Measurements from ENCODE around the gene TSPY2. TPM values are rescaled to one million over a fixed set of nuclear protein-coding genes. Genes with fewer than 3 reads are reported as not detected.
"Not testable (repeated sequence)": the region's sequence is repeated elsewhere in the genome, so short reads cannot be mapped to it uniquely, and the experiment has no call there.

TSPY2 gene
- total RNA-seq: not detected

- not testable (repeated sequence) for H3K36me3 ChIP-seq, H3K27ac ChIP-seq, H3K27me3 ChIP-seq, H3K9me3 ChIP-seq, H3K4me1 ChIP-seq, ATAC-seq, H3K4me3 ChIP-seq
- WGBS, 2 donors (ENCODE audit: low coverage in 1 of 2): no CpG with 5 or more reads among the region's 27 CpGs
These were observed at the start of gene TSPY2 for GRCh38 chrY:6245923-6246322. Gene TSPY2, plus strand, starts transcription at chrY:6246223. Its CDS starts 46 bp downstream, at chrY:6246269.

- not testable (repeated sequence) for H3K4me1 ChIP-seq, H3K4me3 ChIP-seq, ATAC-seq, H3K9me3 ChIP-seq, H3K27me3 ChIP-seq, H3K27ac ChIP-seq, H3K36me3 ChIP-seq
These were observed 36.5 kb upstream of the TSPY2 start for GRCh38 chrY:6209565-6209964.

- ATAC-seq, H3K9me3 ChIP-seq, H3K4me1 ChIP-seq, H3K27ac ChIP-seq, H3K27me3 ChIP-seq, H3K36me3 ChIP-seq, H3K4me3 ChIP-seq: not testable (repeated sequence)
- WGBS, 2 donors (ENCODE audit: low coverage in 1 of 2): no CpG with 5 or more reads among the region's 1 CpG
These were observed 29.0 kb upstream of the TSPY2 start for GRCh38 chrY:6217045-6217444.

GRCh38 chrY:6269839-6270238, 23.8 kb downstream of the TSPY2 start:
- not testable (repeated sequence) for ATAC-seq, H3K27me3 ChIP-seq, H3K4me3 ChIP-seq, H3K27ac ChIP-seq, H3K4me1 ChIP-seq, H3K36me3 ChIP-seq, H3K9me3 ChIP-seq
- 75% methylated on average over 2 of the region's 4 CpGs; no CpG with 5 or more reads in 1 of the 2 donors for WGBS, 2 donors (ENCODE audit: low coverage in 1 of 2)
